ENCODE results near the gene GTSF1L. TPM values are rescaled to one million over a fixed set of nuclear protein-coding genes. Genes with fewer than 3 reads are reported as not detected.
A peak's percentile ranks its signal among the peaks of the same experiment; 100 is the strongest.

Gene GTSF1L
- total RNA-seq, 1 donor from 2014 or later: not detected

DNA sequence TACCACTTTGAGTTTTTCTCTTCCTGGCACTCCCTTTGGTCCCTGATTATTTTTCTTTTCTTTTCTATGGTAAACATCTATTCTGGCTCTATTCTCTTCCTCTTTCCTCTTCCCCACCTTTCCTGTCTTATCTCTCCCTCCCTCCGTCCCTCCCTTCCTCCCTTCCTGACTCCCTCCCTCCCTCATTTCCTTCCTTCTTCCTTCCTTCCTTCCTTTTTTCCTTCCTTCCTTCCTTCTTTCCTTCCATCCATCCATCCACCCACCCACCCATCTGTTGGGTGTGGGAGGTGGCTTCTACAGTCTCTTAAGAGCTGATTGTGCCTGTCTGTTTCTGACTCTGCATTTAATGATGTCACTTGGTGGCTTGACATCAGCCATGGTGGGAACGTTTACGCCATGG is 43.5 kb upstream of the GTSF1L start:
- Histone ChIP-seq H3K27ac (ENCODE audit: low read depth, low read length) (no peak overlapping the region), H3K36me3 (ENCODE audit: insufficient read depth, low read length) (no peaks in the 10 kb centered on the region), H3K9ac (ENCODE audit: low read length) (no peak overlapping the region), H2AFZ (ENCODE audit: low read depth, low read length) (no peak overlapping the region), H3K4me3 (ENCODE audit: insufficient read depth, low read depth, low read length) (no peak overlapping the region), H4K20me1 (ENCODE audit: insufficient read depth, low read length) (no peaks in the 10 kb centered on the region), H3K9me3 (ENCODE audit: insufficient read depth, low read depth, low read length) (no peaks in the 10 kb centered on the region), H3K79me2 (ENCODE audit: insufficient read depth, low read length) (no peaks in the 10 kb centered on the region), H3K27me3 (ENCODE audit: insufficient read depth, low read length) (peaks cover 15% of the 10 kb centered on the region), H3K4me1 (ENCODE audit: insufficient read depth, low read length) (peaks cover 4% of the 10 kb centered on the region), H3K4me2 (ENCODE audit: low read length) (no peak overlapping the region)
- Mint-ChIP-seq H3K36me3 (ENCODE audit: low read depth, unreplicated experiment) (no peaks in the 10 kb centered on the region), H3K4me3 (ENCODE audit: unreplicated experiment) (no peak overlapping the region), H3K27ac (ENCODE audit: unreplicated experiment) (no peak overlapping the region), H3K9me3 (ENCODE audit: unreplicated experiment) (peaks cover 3% of the 10 kb centered on the region), H3K27me3 (ENCODE audit: low read depth, unreplicated experiment) (peaks cover 49% of the 10 kb centered on the region), H3K4me1 (ENCODE audit: low read depth, unreplicated experiment) (no peaks in the 10 kb centered on the region)
- TF ChIP-seq CTCF (IDR thresholded peaks at IDR 0.05; ENCODE audit: insufficient read depth, low read depth, low read length) (no peak), EZH2 (IDR thresholded peaks at IDR 0.05; ENCODE audit: insufficient read depth, low read length) (no peak)
- no peak for FAIRE-seq
- no peak for DNase-seq (ENCODE audit: low read depth)

GRCh38 chr20:43767686-43768474 is 41.1 kb upstream of the GTSF1L start:
- Histone ChIP-seq H3K4me2 (ENCODE audit: low read length) (no peak overlapping the region), H3K9ac (ENCODE audit: low read length) (no peak overlapping the region), H2AFZ (ENCODE audit: low read depth, low read length) (no peak overlapping the region), H3K36me3 (ENCODE audit: insufficient read depth, low read length) (no peaks in the 10 kb centered on the region), H4K20me1 (ENCODE audit: insufficient read depth, low read length) (no peaks in the 10 kb centered on the region), H3K4me3 (ENCODE audit: insufficient read depth, low read depth, low read length) (no peak overlapping the region), H3K79me2 (ENCODE audit: insufficient read depth, low read length) (no peaks in the 10 kb centered on the region), H3K27ac (ENCODE audit: low read depth, low read length) (no peak overlapping the region), H3K27me3 (ENCODE audit: insufficient read depth, low read length) (peaks cover 17% of the 10 kb centered on the region), H3K9me3 (ENCODE audit: insufficient read depth, low read depth, low read length) (no peaks in the 10 kb centered on the region), H3K4me1 (ENCODE audit: insufficient read depth, low read length) (peaks cover 4% of the 10 kb centered on the region)
- Mint-ChIP-seq H3K9me3 (ENCODE audit: unreplicated experiment) (no peaks in the 10 kb centered on the region), H3K27ac (ENCODE audit: unreplicated experiment) (no peak overlapping the region), H3K4me3 (ENCODE audit: unreplicated experiment) (no peak overlapping the region), H3K27me3 (ENCODE audit: low read depth, unreplicated experiment) (peaks cover 40% of the 10 kb centered on the region), H3K4me1 (ENCODE audit: low read depth, unreplicated experiment) (no peaks in the 10 kb centered on the region), H3K36me3 (ENCODE audit: low read depth, unreplicated experiment) (no peaks in the 10 kb centered on the region)
- FAIRE-seq (no peak), DNase-seq (ENCODE audit: low read depth) (peak; percentile 43)
- TF ChIP-seq EZH2 (IDR thresholded peaks at IDR 0.05; ENCODE audit: insufficient read depth, low read length) (no peak), CTCF (IDR thresholded peaks at IDR 0.05; ENCODE audit: insufficient read depth, low read depth, low read length) (no peak)

DNA sequence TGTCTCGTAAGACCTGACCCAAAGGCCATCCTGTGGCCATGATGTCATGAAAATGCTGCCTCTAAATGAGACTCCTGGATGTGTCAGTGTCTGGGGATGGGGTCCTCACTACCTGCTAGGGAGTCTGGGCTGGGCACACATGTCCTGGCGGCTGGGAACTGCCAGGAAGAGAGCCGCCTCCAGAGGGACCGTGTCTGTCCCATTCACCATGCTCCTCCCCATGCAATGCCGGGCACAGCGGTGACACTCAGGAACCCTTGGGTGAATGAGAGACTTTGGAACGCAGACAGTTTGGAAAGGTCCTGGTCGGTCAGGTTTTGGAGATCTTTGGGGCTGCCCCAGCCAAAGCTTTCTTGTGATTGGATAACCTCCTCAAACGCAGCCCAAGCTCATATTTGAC is 40.1 kb upstream of the GTSF1L start:
- H3K9me3 ChIP-seq (ENCODE audit: insufficient read depth, low read depth, low read length): no peaks in the 10 kb centered on the region
- peaks cover 36% of the 10 kb centered on the region for H3K27me3 Mint-ChIP-seq (ENCODE audit: low read depth, unreplicated experiment)
- H3K27ac ChIP-seq (ENCODE audit: low read depth, low read length): no peak overlapping the region
- H3K9me3 Mint-ChIP-seq (ENCODE audit: unreplicated experiment): no peaks in the 10 kb centered on the region
- H3K27ac Mint-ChIP-seq (ENCODE audit: unreplicated experiment): no peak overlapping the region
- no peak overlapping the region for H3K4me2 ChIP-seq (ENCODE audit: low read length)
- TF ChIP-seq EZH2 (IDR thresholded peaks at IDR 0.05; ENCODE audit: insufficient read depth, low read length) (no peak), CTCF (IDR thresholded peaks at IDR 0.05; ENCODE audit: insufficient read depth, low read depth, low read length) (no peak)
- no peak for FAIRE-seq
- no peak for DNase-seq (ENCODE audit: low read depth)
- H3K4me1 Mint-ChIP-seq (ENCODE audit: low read depth, unreplicated experiment): no peaks in the 10 kb centered on the region
- H3K36me3 ChIP-seq (ENCODE audit: insufficient read depth, low read length): no peaks in the 10 kb centered on the region
- peaks cover 17% of the 10 kb centered on the region for H3K27me3 ChIP-seq (ENCODE audit: insufficient read depth, low read length)
- no peak overlapping the region for H2AFZ ChIP-seq (ENCODE audit: low read depth, low read length)
- H4K20me1 ChIP-seq (ENCODE audit: insufficient read depth, low read length): no peaks in the 10 kb centered on the region
- H3K79me2 ChIP-seq (ENCODE audit: insufficient read depth, low read length): no peaks in the 10 kb centered on the region
- no peaks in the 10 kb centered on the region for H3K36me3 Mint-ChIP-seq (ENCODE audit: low read depth, unreplicated experiment)
- H3K4me1 ChIP-seq (ENCODE audit: insufficient read depth, low read length): peaks cover 4% of the 10 kb centered on the region
- H3K9ac ChIP-seq (ENCODE audit: low read length): no peak overlapping the region
- H3K4me3 Mint-ChIP-seq (ENCODE audit: unreplicated experiment): no peak overlapping the region
- no peak overlapping the region for H3K4me3 ChIP-seq (ENCODE audit: insufficient read depth, low read depth, low read length)
